GM18870 (cell line): ENCODE data around the gene DNAJC6.
"Not testable (repeated sequence)": the region's sequence is repeated elsewhere in the genome, so short reads cannot be mapped to it uniquely, and the experiment has no call there.

Experiments used
- ATAC-seq: cut with Tn5 transposase; IDR thresholded peaks from one replicate; pipeline ENCODE4 v1.9.1; 2021; ENCODE audit warnings: moderate library complexity; ENCODE audit not compliant: unreplicated experiment

The DNAJC6 gene

DNA sequence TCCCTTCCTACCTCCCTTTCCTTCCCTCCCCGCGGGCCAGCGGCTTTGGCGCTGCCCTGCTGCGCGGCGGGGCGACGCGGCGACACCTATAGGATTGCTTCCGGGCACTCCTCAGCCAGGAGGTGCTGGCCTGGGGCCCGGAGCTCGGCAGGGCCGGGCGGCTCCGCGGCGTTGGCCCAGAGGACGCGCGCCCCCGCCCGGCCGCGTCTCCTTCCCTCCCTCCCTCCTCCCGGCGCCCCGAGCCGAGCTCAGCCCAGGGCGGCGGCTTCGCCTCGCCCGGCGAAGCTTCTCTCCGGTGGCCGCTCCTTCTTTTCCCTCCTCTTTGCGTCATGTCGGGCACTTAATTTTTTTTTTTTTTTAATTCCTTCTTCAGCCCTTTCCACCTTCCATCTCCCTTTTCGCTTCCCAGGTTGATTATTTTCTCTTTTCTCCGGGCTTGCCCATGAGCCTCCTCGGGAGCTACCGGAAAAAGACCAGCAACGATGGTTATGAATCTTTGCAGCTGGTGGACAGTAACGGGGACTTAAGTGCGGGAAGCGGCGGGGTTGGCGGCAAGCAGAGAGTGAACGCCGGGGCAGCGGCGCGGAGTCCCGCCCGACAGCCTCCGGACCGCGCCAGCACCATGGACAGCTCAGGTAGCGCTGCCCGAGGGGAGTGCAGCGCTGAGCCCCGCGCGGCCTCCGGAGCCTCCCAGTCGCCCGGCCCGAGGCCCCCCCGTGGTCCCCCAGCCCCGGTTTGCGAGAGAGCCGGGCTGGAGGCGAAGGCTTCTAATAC lies at the start of gene DNAJC6:
Gene DNAJC6, plus strand, starts transcription at position 240 of the 774 bp plus-strand sequence. Its CDS starts 203 bp downstream, at position 443.
- no peak for ATAC-seq

DNA sequence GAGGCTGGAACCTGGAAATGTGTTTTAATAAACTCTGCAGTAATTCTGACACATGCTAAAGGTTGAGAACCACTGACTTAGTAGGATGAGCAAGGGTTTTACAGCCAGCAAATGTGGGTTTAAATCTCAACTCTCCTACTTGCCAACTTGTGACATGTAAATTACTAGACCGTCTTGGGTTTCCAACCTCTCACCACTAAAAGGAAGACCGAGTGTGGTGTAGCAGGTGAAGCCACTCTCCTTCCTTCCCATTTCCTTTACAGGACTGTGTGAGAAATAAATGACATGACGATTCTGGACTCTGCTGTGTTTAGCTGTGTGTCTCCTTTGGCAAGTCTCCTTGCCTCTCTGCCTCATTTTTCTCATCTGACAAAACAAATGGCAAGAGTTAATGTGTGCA lies 49.5 kb upstream of the DNAJC6 start:
- no peak for ATAC-seq

DNA sequence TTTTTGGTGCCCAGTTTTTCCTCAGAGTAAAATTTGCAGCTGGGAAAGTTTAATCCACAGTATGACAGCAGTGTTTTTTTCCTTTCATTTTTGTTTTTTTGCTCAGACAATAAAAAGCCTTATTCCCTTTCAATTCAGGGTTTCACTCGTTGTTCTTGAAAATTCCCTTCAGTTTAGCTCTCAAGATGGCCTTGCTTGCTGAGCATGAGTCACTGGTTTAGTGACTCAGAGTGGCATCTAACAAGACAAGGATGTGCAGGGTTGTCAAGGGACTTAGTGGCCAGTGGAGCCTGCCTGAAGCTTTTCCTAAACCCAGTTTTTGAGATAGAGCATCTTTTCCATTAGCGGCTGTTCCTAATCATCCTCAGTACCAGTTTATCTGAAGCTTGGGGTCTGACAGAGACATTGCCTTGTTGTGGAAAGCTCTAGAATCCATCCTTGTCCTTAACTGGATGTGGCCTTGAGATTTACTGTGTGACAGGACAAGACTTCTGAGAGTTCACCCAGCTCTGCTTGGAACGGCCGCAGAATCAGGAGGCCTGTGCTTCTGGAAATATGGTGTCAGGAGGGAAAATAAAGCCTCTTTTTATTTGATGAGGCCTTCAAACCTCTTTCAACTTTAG lies 48.4 kb upstream of the DNAJC6 start:
- no peak for ATAC-seq

DNA sequence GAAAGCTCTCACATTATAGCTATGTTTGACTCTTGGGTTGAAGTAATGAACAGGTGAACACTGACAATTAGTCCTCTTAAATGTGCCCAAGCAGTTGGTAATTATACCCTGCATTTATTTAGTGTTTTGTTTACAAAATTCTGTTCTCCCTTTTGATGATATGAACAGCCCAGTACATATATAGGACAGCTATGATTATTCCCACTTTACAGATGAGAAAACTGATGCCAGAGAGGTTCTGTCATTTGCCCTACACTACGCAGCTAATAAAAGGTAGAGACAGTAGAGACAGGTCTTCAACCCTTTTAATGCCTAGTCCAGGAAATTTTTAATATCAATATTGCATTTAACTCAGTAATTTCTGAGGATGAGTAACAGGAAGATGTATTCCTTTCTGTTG lies 46.1 kb upstream of the DNAJC6 start:
- ATAC-seq: no peak

DNA sequence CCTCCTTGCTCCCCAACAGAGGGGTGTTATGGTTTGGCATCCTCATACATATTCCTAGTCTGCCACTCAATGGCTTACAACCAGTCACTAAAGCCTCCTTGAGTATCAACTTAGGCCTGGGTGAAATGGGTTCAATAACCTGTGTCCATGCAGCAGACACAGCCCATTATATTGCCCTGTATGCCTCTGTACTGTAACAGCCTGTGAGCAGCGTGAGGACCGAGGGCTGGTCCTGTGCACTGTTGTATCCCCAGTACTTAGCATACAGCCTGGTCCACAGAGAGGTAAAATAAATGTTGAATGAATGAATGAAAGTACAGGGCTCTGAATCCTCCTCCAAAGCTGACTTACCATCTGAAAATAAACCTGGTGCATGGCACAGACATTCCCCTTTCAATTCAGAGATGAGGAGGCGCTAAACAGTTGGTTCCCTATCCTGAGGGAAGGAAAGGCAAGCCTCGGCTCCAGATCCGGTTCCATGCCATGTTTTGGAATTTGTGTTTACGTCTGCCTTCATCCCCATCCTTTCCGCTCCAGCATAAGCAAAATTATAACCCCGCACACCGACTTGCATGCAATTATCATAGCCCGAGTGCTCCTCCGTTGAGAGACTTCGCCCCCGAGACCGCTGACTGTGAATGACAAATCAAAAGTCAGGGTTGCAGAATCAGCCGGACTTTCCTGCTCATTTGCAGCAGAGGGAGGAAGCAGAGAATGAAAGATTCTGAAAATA lies 45.0 kb upstream of the DNAJC6 start:
- no peak for ATAC-seq

DNA sequence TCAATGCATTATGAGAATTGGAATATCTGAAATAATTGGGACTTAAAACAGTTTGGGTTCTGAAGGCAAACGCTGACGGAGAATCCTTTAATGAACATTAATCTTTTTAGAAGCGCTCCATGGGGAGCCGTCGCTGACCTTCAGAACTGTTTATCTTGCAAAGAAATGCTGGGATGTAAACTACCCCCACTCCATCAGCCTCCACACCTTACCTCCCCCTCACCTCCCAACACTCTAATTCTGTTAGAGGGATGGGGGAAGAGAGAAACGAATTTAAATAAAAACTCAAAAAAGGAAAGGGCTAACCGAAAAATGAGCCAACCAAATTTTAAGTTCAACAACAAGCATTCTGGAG lies 44.1 kb upstream of the DNAJC6 start:
- no peak for ATAC-seq

DNA sequence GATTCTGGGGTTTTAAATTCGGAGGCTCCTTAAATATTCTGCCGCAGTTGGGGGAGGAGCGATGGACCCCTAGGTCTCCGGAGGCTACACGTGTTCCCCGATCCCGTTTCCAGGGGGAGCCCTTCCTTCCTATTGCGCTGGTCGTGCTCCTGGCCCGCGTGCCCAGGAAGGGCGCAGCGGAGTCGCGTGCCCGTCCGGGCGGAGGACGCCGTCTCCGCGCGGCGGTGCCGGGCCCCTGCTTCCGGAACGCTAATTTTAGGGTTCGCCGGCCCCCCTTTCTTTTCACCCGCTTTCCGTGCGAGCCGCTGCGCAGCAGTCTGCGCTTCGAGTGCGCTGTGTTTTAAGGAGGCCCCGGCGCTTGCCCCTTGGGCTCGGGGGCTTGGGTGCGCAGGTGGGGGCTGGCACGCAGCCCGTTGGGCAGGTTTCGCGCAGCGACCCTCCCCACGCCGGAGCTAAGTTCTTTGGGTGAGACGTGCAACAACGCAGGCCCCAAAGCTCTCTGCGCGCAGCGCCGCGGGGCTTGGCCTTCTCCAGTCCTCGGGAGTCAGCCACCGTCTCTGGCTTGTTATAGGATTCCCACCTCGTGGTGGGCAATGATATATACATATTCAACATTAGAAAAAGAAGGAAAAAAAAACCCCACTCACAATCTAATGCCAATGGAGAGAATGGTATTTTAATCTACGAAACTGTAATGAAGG lies 43.5 kb upstream of the DNAJC6 start:
- ATAC-seq: no peak

DNA sequence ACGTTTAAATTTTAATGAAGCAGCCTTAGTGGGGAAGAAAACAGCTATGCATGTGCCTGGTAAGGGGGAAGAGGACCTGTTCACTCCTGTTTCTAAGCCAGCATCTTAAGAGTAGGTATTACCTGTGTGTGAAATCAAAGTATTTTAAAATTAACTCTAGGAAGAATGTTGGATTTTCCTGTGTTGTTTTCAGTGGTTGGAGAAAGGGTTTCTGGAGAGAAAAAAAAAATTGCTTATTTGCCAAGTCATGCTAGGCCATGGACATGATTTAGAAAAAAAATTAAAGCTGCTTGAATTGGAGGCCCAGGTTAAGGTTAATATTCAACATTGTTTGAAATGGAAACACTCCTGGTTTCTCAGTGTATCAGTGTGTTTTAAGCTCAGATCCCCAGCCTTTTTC lies 42.9 kb upstream of the DNAJC6 start:
- no peak for ATAC-seq

DNA sequence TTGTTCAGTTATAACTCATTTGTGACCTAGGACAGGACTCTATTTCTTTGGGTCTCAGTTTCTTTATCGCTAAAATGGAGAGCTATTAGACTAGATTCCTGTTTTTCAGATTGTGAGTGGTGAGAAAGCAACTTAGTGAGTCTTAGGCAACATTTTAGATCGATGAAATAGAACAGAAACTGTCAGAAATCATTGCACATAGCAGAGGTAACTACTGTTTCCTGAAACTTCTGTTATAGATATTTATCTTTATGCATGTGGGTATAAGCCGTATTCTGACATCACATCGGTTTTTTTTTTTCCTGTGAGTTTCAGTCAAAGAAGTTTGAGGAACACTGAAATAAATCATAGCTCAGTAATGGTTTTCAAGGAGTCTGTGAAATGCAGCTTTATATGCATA lies 42.1 kb upstream of the DNAJC6 start:
- ATAC-seq: no peak

DNA sequence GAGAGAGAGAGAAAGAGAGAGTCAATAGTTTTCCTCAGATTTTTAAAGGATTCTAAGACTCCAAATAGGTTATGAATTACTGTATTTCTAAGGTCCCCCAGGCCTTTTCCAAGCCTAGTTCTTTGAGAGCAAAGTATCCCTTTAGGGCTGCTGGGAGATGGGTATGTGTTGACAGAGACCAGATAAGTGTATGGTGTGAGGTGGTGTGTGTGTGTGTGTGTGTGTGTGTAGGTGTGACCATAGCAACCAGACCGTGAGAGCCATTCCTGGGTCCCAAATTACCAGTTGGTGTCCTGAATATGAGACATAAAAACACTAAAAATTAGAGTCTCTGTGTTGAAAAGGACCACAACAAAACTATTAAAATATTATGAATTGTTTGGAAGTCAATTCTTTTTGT lies 41.7 kb upstream of the DNAJC6 start:
- no peak for ATAC-seq

DNA sequence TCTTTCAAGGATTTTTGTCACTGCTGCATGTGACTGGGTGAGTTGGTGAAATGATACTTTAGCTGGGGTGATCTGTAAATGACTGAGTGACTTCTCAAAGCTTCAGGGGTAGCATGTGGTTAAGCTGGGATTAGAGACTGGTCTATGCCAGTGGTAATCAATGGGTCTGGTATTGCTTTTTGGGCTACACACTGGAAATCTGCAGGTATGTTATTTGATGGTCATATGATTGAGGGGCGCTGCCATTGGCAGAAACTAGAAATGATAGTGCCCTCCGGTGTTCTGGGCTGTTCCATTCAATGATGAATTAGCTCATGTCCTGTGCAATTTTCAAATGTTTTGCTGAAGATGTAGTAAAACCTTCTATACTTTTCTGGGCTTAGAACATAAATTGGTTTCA lies 39.7 kb upstream of the DNAJC6 start:
- ATAC-seq: no peak

DNA sequence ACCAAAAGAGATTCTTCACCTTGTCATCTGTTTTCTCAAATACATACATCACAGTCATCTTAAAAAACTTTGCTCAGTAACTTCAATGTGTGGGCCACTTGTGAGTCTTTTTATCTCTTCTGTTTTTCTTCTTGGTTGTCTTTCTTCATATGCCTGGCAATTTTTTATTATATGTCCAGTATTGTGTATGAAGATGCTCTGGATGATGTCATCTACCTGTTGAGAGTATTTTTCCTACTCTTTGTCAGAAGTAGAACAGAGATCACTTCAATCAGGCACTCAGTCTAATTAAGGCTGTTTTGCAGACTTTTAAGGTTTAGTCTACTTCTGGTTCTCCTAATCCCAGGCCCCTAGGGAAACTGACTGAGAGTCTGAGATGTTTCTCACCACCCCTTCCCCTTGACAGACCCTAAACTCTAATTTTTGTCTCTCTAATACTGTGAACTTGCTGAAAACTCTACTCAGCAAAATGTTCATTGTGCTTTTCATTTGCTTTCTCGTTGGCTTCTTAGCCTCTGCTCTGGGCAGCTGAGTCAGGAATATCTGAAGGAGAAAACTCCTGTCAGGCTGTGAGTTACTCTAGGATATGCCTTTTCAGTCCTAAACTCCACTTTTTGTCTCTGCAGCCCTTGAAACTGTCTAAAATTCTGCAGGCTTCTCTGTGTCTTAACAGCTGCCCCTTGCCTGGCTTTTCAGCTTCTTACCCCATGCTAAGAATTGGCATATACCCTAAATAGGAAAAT lies 33.0 kb upstream of the DNAJC6 start:
- ATAC-seq: no peak

DNA sequence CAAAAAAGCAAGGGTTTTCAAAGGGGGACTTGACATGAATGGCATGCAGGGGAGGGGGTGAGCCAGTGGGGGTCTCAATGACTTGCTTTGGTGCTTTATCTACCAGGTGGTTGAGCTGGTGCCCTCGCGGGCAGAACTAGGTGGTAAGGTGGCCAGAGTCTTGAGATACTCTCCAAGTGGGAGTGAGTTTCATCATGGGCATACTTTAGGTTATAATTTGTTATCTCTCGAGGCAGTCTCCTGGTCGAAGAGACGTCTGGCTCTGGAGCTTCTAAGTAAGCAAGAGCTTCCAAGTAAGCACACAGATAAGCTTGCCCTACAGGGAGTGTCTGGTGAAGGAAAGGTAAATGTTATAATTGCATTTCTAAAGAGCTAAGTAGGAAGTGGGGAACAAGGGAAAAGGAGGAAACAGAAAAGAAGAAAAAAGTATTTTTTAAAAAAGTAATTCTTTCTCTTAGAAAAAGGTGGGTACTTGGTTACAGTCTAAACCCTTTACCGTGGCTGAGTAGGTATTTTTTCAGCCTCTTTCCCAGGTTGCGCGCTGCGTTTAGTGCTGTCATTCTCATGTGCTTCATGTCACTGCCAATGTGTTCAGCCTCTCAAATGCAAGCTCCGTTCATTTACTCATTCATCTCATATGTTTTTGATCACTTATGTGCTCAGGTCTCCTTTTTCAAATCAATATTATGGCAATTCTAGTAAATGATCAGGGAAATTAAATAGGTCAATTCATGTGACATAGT lies 31.6 kb upstream of the DNAJC6 start:
- no peak for ATAC-seq

DNA sequence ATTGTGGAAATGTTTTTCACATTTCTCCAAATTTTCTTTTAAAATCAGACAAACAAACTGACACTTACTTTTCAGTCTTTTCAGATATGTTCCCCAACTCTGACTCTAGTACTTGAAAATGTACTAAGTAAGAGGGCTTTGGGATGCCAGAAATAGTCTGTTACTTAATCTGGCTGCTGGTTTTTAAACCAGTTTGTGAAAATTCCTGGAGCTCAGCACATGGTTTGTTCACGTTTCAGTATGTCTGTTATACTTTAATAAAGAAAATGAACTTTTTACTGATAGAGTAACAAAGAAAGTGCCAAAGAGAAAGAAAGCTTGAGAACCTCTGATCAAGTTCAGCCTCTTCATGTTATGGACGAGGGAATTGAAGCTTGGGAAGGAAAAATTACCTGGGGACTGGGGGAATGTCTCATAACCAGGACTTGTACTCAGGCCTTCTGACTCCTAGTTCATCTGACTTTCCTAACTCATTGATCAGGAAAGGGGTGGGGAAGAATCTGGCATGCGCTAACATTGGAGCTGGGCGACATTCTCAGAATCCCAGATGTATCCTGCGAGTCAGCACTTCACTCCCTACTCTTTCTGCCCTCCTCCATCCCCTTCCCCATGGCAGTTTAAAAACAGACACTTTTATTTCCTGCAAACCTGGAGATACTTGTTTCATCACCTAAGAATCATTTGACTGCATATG lies 30.8 kb upstream of the DNAJC6 start:
- ATAC-seq: no peak

DNA sequence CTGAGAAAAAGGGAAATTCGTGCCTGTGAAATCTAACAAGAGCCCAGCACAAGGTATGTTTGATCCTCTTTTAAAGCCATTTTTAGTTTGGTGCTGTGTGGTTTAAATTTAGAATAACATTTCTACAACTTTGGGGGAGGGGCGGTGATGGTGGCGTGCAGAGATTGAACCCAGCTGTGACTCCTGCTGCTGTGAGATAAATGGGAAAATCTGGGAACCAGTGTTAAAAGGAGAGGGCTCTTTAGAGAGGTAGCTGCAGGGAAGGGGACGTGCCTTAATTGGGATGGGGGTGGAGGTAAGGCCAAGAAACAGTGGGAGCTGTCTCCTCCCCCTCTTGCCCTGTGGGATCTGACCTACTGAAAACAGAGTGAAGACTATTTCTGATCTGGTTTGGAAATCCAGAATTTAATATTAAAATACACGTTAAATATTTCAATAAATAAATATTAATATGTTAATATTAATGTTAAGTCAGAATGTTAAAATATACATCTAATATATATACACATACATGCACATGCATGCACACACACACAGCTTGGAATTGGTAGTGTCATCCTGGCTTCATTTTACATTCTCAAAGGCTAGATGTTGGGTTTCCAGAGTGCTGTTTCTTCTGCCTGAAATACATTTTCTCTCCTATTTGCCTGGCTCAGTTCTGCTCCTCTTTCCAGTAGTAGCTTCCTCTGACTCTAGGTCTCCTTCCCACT lies 30.1 kb upstream of the DNAJC6 start:
- ATAC-seq: no peak

DNA sequence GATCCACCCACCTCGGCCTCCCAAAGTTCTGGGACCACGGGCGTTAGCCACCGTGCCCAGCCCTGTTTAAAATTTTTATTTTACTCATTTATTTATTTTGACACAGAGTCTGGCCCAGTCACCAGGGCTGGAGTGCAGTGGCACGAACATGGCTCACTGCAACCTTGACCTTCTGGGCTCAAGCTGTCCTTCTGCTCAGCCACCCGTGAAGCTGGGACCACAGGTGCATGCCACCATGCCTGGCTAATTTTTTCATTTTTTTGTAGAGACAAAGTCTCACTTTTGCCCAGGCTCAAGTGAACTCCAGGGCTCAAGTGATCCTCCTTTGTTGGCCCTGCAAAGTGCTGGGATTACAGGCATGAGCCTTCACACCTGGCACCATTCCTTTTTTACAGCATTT lies 27.5 kb upstream of the DNAJC6 start:
- ATAC-seq: no peak

DNA sequence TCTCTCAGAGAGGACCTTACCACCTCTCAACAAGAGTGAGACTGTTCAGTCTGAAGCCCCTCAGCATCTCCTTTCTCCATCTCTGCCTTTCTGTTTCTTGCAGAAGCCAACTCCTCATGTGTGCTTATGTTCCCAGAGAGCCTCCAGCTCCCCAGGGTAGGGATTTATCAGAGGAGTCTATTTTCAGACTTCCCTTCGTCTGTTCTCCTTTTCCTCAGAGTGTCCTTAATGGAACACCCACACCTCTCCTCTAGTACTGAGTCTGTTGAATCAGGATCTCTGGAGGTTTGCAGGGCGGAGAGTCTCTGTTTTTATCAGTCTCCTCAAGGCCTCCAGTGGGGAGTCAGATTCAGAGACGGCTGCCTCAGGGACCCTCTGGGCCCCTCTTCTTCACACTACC lies 25.1 kb upstream of the DNAJC6 start:
- no peak for ATAC-seq

DNA sequence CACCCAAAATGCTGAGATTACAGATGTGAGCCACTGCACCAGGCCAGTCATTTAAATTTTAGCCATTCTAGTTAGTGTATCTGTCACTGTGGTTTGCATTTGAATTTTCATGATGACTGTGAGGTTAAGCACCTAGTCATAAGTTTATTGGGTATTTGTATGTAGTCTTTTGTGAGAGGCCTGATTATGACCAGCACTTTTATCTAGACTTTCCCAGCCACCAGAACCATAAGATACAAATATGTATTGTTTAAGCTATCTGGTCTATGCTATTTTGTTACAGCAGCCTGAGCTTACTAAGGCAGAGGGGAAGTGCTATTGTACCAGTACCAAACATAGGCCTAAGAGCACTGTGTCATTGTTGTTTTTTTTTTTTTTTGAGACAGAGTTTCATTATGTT lies 19.9 kb upstream of the DNAJC6 start:
- ATAC-seq: peak; percentile 97

DNA sequence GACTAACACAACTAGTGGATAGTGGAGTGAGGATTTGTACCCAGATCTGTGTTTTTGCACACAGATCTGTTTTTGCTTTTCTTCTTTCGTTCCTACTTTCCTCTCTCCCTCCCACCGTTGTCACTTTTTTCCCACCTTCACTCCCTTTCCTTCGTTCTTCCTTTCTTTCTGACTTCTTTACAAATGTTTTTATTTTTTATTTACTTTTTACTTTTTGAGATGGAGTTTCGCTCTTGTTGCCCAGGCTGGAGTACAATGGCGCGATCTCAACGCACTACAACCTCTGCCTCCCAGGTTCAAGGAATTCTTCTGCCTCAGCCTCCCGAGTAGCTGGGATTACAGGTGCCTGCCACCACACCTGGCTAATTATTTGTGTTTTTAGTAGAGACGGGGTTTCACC lies 17.5 kb upstream of the DNAJC6 start:
- ATAC-seq: not testable (repeated sequence)
